ENCODE measurements around the gene MYEOV.

GRCh38 chr11:69261116-69261515, 32.8 kb upstream of the MYEOV start:
- TF ChIP-seq CTCF (IDR thresholded peaks at IDR 0.05) (no peak), ZFX (IDR thresholded peaks at IDR 0.05; ENCODE audit: borderline replicate concordance) (no peak)

Data from 22Rv1 (cell line).